ENCODE results near the gene CER1. TPM values are rescaled to one million over a fixed set of nuclear protein-coding genes. Genes with fewer than 3 reads are reported as not detected.

The CER1 gene
- total and polyA plus RNA-seq, 2 donors (not counting 1 experiment from before 2014, with no cell fraction given), result not detected

- H3K27me3 ChIP-seq (ENCODE audit: control insufficient read depth, insufficient read depth, low read length), result no peaks in the 10 kb centered on the region
- no peaks in the 10 kb centered on the region for H3K9me3 ChIP-seq (ENCODE audit: control insufficient read depth, insufficient read depth, low read depth, low read length)
- H3K36me3 ChIP-seq (ENCODE audit: control insufficient read depth, insufficient read depth, low read length), result no peaks in the 10 kb centered on the region
- no peak for TF ChIP-seq CTCF (conservative IDR thresholded peaks at IDR 0.05 in 1 of 2, IDR thresholded peaks at IDR 0.05 in 1 of 2; ENCODE audit: low read depth in 1 of 2, low read length in 2 of 2)
- no peak for TF ChIP-seq EZH2 (IDR thresholded peaks at IDR 0.05; ENCODE audit: low read length, missing control alignments)
- no peak overlapping the region for H3K4me3 ChIP-seq (replicated peaks in 1 of 4; ENCODE audit: control extremely low read depth in 1 of 4, insufficient read depth in 1 of 4, low read depth in 3 of 4, low read length in 4 of 4)
- H3K4me1 ChIP-seq (ENCODE audit: control insufficient read depth, extremely low read depth, insufficient read depth, low read length), result no peaks in the 10 kb centered on the region
- H2AFZ ChIP-seq (ENCODE audit: low read length), result no peak overlapping the region
- no peak for DNase-seq (ENCODE audit: low read depth in 2 of 2)
- H3K27ac ChIP-seq (ENCODE audit: insufficient read depth, low read length), result no peak overlapping the region
- no peak overlapping the region for H3K9ac ChIP-seq (ENCODE audit: insufficient read depth, low read length)
- no peak overlapping the region for H3K4me2 ChIP-seq (ENCODE audit: extremely low read depth, insufficient read depth, low read length)
- no peaks in the 10 kb centered on the region for H4K20me1 ChIP-seq (ENCODE audit: control insufficient read depth, extremely low read depth, insufficient read depth, low read length)
- H3K79me2 ChIP-seq (ENCODE audit: control insufficient read depth, insufficient read depth, low read length), result no peaks in the 10 kb centered on the region
These were observed 44.7 kb downstream of the CER1 start for GRCh38 chr9:14677872-14678271.

- Histone ChIP-seq H3K27me3 (ENCODE audit: control insufficient read depth, insufficient read depth, low read length) (no peaks in the 10 kb centered on the region), H3K4me1 (ENCODE audit: control insufficient read depth, extremely low read depth, insufficient read depth, low read length) (no peaks in the 10 kb centered on the region), H3K9ac (ENCODE audit: insufficient read depth, low read length) (no peak overlapping the region), H3K4me2 (ENCODE audit: extremely low read depth, insufficient read depth, low read length) (no peak overlapping the region), H3K27ac (ENCODE audit: insufficient read depth, low read length) (no peak overlapping the region), H3K4me3 (replicated peaks in 1 of 4; ENCODE audit: control extremely low read depth in 1 of 4, insufficient read depth in 1 of 4, low read depth in 3 of 4, low read length in 4 of 4) (no peak overlapping the region), H3K36me3 (ENCODE audit: control insufficient read depth, insufficient read depth, low read length) (no peaks in the 10 kb centered on the region), H3K79me2 (ENCODE audit: control insufficient read depth, insufficient read depth, low read length) (no peaks in the 10 kb centered on the region), H2AFZ (ENCODE audit: low read length) (no peak overlapping the region), H4K20me1 (ENCODE audit: control insufficient read depth, extremely low read depth, insufficient read depth, low read length) (no peaks in the 10 kb centered on the region), H3K9me3 (ENCODE audit: control insufficient read depth, insufficient read depth, low read depth, low read length) (no peaks in the 10 kb centered on the region)
- TF ChIP-seq CTCF (conservative IDR thresholded peaks at IDR 0.05 in 1 of 2, IDR thresholded peaks at IDR 0.05 in 1 of 2; ENCODE audit: low read depth in 1 of 2, low read length in 2 of 2) (no peak), EZH2 (IDR thresholded peaks at IDR 0.05; ENCODE audit: low read length, missing control alignments) (no peak)
- no peak for DNase-seq (ENCODE audit: low read depth in 2 of 2)
These were observed 45.1 kb downstream of the CER1 start for GRCh38 chr9:14677396-14677795.

- Histone ChIP-seq H2AFZ (ENCODE audit: low read length) (no peak overlapping the region), H3K9ac (ENCODE audit: insufficient read depth, low read length) (no peak overlapping the region), H3K36me3 (ENCODE audit: control insufficient read depth, insufficient read depth, low read length) (no peaks in the 10 kb centered on the region), H3K27me3 (ENCODE audit: control insufficient read depth, insufficient read depth, low read length) (no peaks in the 10 kb centered on the region), H3K4me3 (replicated peaks in 1 of 4; ENCODE audit: control extremely low read depth in 1 of 4, insufficient read depth in 1 of 4, low read depth in 3 of 4, low read length in 4 of 4) (no peak overlapping the region), H4K20me1 (ENCODE audit: control insufficient read depth, extremely low read depth, insufficient read depth, low read length) (no peaks in the 10 kb centered on the region), H3K27ac (ENCODE audit: insufficient read depth, low read length) (no peak overlapping the region), H3K79me2 (ENCODE audit: control insufficient read depth, insufficient read depth, low read length) (no peaks in the 10 kb centered on the region), H3K4me1 (ENCODE audit: control insufficient read depth, extremely low read depth, insufficient read depth, low read length) (no peaks in the 10 kb centered on the region), H3K4me2 (ENCODE audit: extremely low read depth, insufficient read depth, low read length) (no peak overlapping the region), H3K9me3 (ENCODE audit: control insufficient read depth, insufficient read depth, low read depth, low read length) (no peaks in the 10 kb centered on the region)
- TF ChIP-seq EZH2 (IDR thresholded peaks at IDR 0.05; ENCODE audit: low read length, missing control alignments), result no peak
- no peak for TF ChIP-seq CTCF (conservative IDR thresholded peaks at IDR 0.05 in 1 of 2, IDR thresholded peaks at IDR 0.05 in 1 of 2; ENCODE audit: low read depth in 1 of 2, low read length in 2 of 2)
- no peak for DNase-seq (ENCODE audit: low read depth in 2 of 2)
These were observed 47.9 kb downstream of the CER1 start for GRCh38 chr9:14674630-14675029.
